GM19397 (cell line): Measurements from ENCODE around the gene PTPN13.

Source experiments
- ATAC-seq: cut with Tn5 transposase; IDR thresholded peaks from one replicate; pipeline ENCODE4 v1.9.1; 2021; ENCODE audit warnings: mild to moderate bottlenecking, moderate library complexity; ENCODE audit not compliant: unreplicated experiment

The PTPN13 gene

GRCh38 chr4:86848732-86849619, 254.9 kb downstream of the PTPN13 start, which contains the start of gene SLC10A6:
SLC10A6 (minus strand) TSS chr4:86849384; CDS start chr4:86849115, 269 bp downstream.
- no peak for ATAC-seq

- no peak for ATAC-seq
These were observed 259.1 kb downstream of the PTPN13 start for GRCh38 chr4:86853209-86853608.

GRCh38 chr4:86855572-86855971, 261.5 kb downstream of the PTPN13 start:
- no peak for ATAC-seq

- ATAC-seq, result no peak
These were observed 262.8 kb downstream of the PTPN13 start for GRCh38 chr4:86856896-86857295.

GRCh38 chr4:86857341-86858052, 263.4 kb downstream of the PTPN13 start:
- ATAC-seq, result no peak
